WTC11 (cell line): ENCODE measurements around the gene ATXN7. TPM values are rescaled to one million over a fixed set of nuclear protein-coding genes. Genes with fewer than 3 reads are reported as not detected.

Experiments used
- ATAC-seq: fragments of 200-7000 bp; cut with Tn5 transposase; 2 replicates; pipeline ENCODE4 v1.10.0; 2021; ENCODE audit warnings: mild to moderate bottlenecking, moderate library complexity
- CTCF ChIA-PET: fragments of 300-600 bp; sonication (Branson Sonifier 250); formaldehyde crosslinking; loops from one replicate; lab custom pipeline; 2021; ENCODE audit warnings: antibody characterized with exemption; lab: Charles Lee
- POLR2A ChIA-PET: fragments of 350-600 bp; sonication (Branson Sonifier 250); formaldehyde crosslinking; loops from one replicate; lab custom pipeline; 2021; ENCODE audit warnings: antibody characterized with exemption; lab: Charles Lee
- DNase-seq: peaks from one replicate; pipeline ENCODE4 v3.0.0; 2021; ENCODE audit warnings: low spot score
- H3K27ac Mint-ChIP-seq: 2 replicates; pipeline ENCODE4 v1.8.0; 2021; ENCODE audit warnings: mixed read lengths
- H3K27me3 Mint-ChIP-seq: 2 replicates; pipeline ENCODE4 v1.8.0; 2021; ENCODE audit warnings: low read depth, mild to moderate bottlenecking, moderate library complexity, mixed read lengths
- H3K36me3 Mint-ChIP-seq: 2 replicates; pipeline ENCODE4 v1.8.0; 2021; ENCODE audit warnings: mixed read lengths
- H3K4me1 Mint-ChIP-seq: 2 replicates; pipeline ENCODE4 v1.8.0; 2022; ENCODE audit warnings: mixed read lengths
- H3K4me3 Mint-ChIP-seq: 2 replicates; pipeline ENCODE4 v1.8.0; 2021; ENCODE audit warnings: mild to moderate bottlenecking, moderate library complexity, mixed read lengths
- H3K9me3 Mint-ChIP-seq: 2 replicates; pipeline ENCODE4 v1.8.0; 2021; ENCODE audit warnings: mixed read lengths
- ATF1 ChIP-seq: sonication (generic); formaldehyde crosslinking; IDR thresholded peaks from 2 replicates; pipeline ENCODE4 v1.8.1; 2023; ENCODE audit warnings: mild to moderate bottlenecking, moderate library complexity, missing genetic modification reagents
- CREM ChIP-seq: sonication (generic); formaldehyde crosslinking; IDR thresholded peaks from 2 replicates; pipeline ENCODE4 v1.8.1; 2022; ENCODE audit warnings: mild to moderate bottlenecking, missing genetic modification reagents, moderate library complexity
- ESRRA ChIP-seq: sonication (generic); formaldehyde crosslinking; IDR thresholded peaks from 2 replicates; pipeline ENCODE4 v1.8.1; 2022; ENCODE audit warnings: mild to moderate bottlenecking, missing genetic modification reagents, borderline replicate concordance
- FOXJ3 ChIP-seq: sonication (generic); formaldehyde crosslinking; IDR thresholded peaks from 2 replicates; pipeline ENCODE4 v1.9.0; 2021; ENCODE audit warnings: missing genetic modification reagents, mild to moderate bottlenecking, borderline replicate concordance
- FOXK1 ChIP-seq: sonication (generic); formaldehyde crosslinking; IDR thresholded peaks from 2 replicates; pipeline ENCODE4 v1.8.0; 2022; ENCODE audit warnings: mild to moderate bottlenecking, moderate library complexity, missing genetic modification reagents
- HMGA2 ChIP-seq: fragments of 250-450 bp; sonication (Bioruptor Pico); IDR thresholded peaks from 2 replicates; pipeline ENCODE4 v1.4.0; 2021; ENCODE audit warnings: mild to moderate bottlenecking, moderate library complexity
- NFATC4 ChIP-seq: fragments of 250-450 bp; sonication (Bioruptor Pico); IDR thresholded peaks from 2 replicates; pipeline ENCODE4 v1.9.0; 2021; ENCODE audit warnings: mild to moderate bottlenecking
- ZNF138 ChIP-seq: sonication (generic); formaldehyde crosslinking; conservative IDR thresholded peaks from 2 replicates; pipeline ENCODE4 v1.8.1; 2022; ENCODE audit warnings: mild to moderate bottlenecking, moderate library complexity, missing genetic modification reagents
- ZNF671 ChIP-seq: fragments of 250-450 bp; sonication (Bioruptor Pico); IDR thresholded peaks from 2 replicates; pipeline ENCODE4 v1.8.0; 2021; ENCODE audit warnings: mild to moderate bottlenecking
- total RNA-seq: library from RNA; stranded (reverse); gene quantifications from 3 replicates; pipeline ENCODE4 v1.2.3, GENCODE V29; 2021
- TF ChIP-seq, protein P1 (sequence below): sonication (generic); formaldehyde crosslinking; IDR thresholded peaks from 2 replicates; pipeline ENCODE4 v1.8.1; 2023; ENCODE audit warnings: mild to moderate bottlenecking, missing genetic modification reagents
- TF ChIP-seq, protein P2 (sequence below): sonication (generic); formaldehyde crosslinking; IDR thresholded peaks from 2 replicates; pipeline ENCODE4 v1.8.0; 2022; ENCODE audit warnings: missing genetic modification reagents
- TF ChIP-seq, protein P3 (sequence below): sonication (generic); formaldehyde crosslinking; IDR thresholded peaks from 2 replicates; pipeline ENCODE4 v1.8.1; 2022; ENCODE audit warnings: missing genetic modification reagents, borderline replicate concordance
- TF ChIP-seq, protein P4 (sequence below): sonication (generic); formaldehyde crosslinking; IDR thresholded peaks from 2 replicates; pipeline ENCODE4 v1.8.0; 2023; ENCODE audit warnings: missing genetic modification reagents
- TF ChIP-seq, protein P5 (sequence below): sonication (generic); formaldehyde crosslinking; conservative IDR thresholded peaks from 2 replicates; pipeline ENCODE4 v1.8.1; 2023; ENCODE audit warnings: mild to moderate bottlenecking, low read depth, missing genetic modification reagents, moderate library complexity

The ATXN7 gene
- total RNA-seq, 1 experiment from 2014 or later: 11.7 TPM

DNA sequence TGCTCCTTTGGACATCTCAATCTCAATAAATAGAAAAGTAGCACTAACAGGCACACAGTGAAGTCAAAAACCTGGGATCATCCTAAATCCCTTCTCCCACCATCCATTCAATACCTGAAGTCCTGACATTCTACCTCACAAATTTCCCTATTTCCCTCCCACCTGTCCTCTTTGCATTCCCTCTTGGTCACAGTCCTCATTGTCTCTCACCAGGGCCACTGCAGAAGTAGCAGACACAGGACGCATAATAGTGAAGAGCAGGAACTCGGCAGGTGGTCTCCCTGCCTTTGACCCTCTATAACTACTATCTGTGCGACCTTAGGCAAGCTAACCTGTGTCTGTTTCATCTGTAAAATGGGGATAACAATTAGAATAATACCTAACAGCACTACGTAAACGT lies 2.4 kb upstream of the ATXN7 start:
- peaks cover under 1% of the 10 kb centered on the region; the same call in 1 of the 2 replicates for H3K36me3 Mint-ChIP-seq
- H3K4me1 Mint-ChIP-seq: peaks cover 63% of the 10 kb centered on the region
- ATAC-seq (peak; percentile 5; the same call in 1 of the 2 replicates), DNase-seq (no peak)
- no peak for TF ChIP-seq HMGA2 (CRISPR knock-in tag)
- no peak for TF ChIP-seq ZNF671 (CRISPR knock-in tag)
- TF ChIP-seq, protein P1, sequence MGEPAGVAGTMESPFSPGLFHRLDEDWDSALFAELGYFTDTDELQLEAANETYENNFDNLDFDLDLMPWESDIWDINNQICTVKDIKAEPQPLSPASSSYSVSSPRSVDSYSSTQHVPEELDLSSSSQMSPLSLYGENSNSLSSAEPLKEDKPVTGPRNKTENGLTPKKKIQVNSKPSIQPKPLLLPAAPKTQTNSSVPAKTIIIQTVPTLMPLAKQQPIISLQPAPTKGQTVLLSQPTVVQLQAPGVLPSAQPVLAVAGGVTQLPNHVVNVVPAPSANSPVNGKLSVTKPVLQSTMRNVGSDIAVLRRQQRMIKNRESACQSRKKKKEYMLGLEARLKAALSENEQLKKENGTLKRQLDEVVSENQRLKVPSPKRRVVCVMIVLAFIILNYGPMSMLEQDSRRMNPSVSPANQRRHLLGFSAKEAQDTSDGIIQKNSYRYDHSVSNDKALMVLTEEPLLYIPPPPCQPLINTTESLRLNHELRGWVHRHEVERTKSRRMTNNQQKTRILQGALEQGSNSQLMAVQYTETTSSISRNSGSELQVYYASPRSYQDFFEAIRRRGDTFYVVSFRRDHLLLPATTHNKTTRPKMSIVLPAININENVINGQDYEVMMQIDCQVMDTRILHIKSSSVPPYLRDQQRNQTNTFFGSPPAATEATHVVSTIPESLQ (CRISPR knock-in tag): no peak
- TF ChIP-seq FOXK1 (CRISPR knock-in tag): 0 out of 2 replicates have a peak, but pooled peaks have one; percentile 19
- TF ChIP-seq ESRRA (CRISPR knock-in tag): no peak
- TF ChIP-seq, protein P2, sequence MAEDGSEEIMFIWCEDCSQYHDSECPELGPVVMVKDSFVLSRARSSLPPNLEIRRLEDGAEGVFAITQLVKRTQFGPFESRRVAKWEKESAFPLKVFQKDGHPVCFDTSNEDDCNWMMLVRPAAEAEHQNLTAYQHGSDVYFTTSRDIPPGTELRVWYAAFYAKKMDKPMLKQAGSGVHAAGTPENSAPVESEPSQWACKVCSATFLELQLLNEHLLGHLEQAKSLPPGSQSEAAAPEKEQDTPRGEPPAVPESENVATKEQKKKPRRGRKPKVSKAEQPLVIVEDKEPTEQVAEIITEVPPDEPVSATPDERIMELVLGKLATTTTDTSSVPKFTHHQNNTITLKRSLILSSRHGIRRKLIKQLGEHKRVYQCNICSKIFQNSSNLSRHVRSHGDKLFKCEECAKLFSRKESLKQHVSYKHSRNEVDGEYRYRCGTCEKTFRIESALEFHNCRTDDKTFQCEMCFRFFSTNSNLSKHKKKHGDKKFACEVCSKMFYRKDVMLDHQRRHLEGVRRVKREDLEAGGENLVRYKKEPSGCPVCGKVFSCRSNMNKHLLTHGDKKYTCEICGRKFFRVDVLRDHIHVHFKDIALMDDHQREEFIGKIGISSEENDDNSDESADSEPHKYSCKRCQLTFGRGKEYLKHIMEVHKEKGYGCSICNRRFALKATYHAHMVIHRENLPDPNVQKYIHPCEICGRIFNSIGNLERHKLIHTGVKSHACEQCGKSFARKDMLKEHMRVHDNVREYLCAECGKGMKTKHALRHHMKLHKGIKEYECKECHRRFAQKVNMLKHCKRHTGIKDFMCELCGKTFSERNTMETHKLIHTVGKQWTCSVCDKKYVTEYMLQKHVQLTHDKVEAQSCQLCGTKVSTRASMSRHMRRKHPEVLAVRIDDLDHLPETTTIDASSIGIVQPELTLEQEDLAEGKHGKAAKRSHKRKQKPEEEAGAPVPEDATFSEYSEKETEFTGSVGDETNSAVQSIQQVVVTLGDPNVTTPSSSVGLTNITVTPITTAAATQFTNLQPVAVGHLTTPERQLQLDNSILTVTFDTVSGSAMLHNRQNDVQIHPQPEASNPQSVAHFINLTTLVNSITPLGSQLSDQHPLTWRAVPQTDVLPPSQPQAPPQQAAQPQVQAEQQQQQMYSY (CRISPR knock-in tag): no peak
- TF ChIP-seq CREM: no peak
- TF ChIP-seq, protein P3, sequence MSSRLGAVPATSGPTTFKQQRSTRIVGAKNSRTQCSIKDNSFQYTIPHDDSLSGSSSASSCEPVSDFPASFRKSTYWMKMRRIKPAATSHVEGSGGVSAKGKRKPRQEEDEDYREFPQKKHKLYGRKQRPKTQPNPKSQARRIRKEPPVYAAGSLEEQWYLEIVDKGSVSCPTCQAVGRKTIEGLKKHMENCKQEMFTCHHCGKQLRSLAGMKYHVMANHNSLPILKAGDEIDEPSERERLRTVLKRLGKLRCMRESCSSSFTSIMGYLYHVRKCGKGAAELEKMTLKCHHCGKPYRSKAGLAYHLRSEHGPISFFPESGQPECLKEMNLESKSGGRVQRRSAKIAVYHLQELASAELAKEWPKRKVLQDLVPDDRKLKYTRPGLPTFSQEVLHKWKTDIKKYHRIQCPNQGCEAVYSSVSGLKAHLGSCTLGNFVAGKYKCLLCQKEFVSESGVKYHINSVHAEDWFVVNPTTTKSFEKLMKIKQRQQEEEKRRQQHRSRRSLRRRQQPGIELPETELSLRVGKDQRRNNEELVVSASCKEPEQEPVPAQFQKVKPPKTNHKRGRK (CRISPR knock-in tag): no peak
- no peaks in the 10 kb centered on the region for H3K9me3 Mint-ChIP-seq
- H3K27ac Mint-ChIP-seq: 0 out of 2 replicates have a peak overlapping the region, but pooled peaks have one; percentile 2
- POLR2A ChIA-PET: no interaction called here
- H3K27me3 Mint-ChIP-seq: no peaks in the 10 kb centered on the region
- H3K4me3 Mint-ChIP-seq: peak overlapping the region; percentile 10; the same call in 1 of the 2 replicates
- CTCF ChIA-PET: no interaction called here

DNA sequence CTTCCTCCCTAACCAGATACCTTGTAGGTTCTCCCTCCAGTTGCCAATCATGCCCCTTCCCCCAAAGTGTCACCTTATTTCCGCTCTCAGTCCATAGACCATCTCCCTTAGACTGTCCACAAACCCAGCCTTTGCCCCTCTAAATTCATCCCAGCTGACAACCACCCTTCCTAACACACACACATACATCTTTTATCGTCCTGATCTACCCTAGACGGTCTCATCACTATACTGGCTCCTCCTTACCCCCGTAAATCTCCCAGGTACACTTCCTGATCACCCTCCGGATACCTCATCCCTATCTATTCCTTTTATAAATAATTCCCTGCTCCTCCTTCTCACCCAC lies 890 bp upstream of the ATXN7 start:
- H3K4me3 Mint-ChIP-seq: peak overlapping the region; percentile 87
- DNase-seq: no peak
- ATAC-seq: peak; percentile 11
- H3K27me3 Mint-ChIP-seq: no peaks in the 10 kb centered on the region
- H3K4me1 Mint-ChIP-seq: peaks cover 51% of the 10 kb centered on the region
- ChIA-PET CTCF (interaction anchor here (0.5 kb wide), 1 partner anchor 67 kb away, joined by 3 read pairs; no protein-coding TSS in a partner anchor), POLR2A (interaction anchor here (0.9 kb wide), 1 partner anchor 14 kb away, joined by 3 read pairs; no protein-coding TSS in a partner anchor)
- H3K27ac Mint-ChIP-seq: peak overlapping the region; percentile 20
- peaks cover 4% of the 10 kb centered on the region; the same call in 1 of the 2 replicates for H3K36me3 Mint-ChIP-seq
- H3K9me3 Mint-ChIP-seq: no peaks in the 10 kb centered on the region
- TF ChIP-seq, protein P4, sequence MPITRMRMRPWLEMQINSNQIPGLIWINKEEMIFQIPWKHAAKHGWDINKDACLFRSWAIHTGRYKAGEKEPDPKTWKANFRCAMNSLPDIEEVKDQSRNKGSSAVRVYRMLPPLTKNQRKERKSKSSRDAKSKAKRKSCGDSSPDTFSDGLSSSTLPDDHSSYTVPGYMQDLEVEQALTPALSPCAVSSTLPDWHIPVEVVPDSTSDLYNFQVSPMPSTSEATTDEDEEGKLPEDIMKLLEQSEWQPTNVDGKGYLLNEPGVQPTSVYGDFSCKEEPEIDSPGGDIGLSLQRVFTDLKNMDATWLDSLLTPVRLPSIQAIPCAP (CRISPR knock-in tag): no peak
- TF ChIP-seq ZNF138 (CRISPR knock-in tag): no peak
- TF ChIP-seq ATF1 (CRISPR knock-in tag): no peak
- TF ChIP-seq NFATC4 (CRISPR knock-in tag): no peak
- TF ChIP-seq, protein P2 (CRISPR knock-in tag): no peak
- TF ChIP-seq, protein P3 (CRISPR knock-in tag): no peak
- TF ChIP-seq, protein P5, sequence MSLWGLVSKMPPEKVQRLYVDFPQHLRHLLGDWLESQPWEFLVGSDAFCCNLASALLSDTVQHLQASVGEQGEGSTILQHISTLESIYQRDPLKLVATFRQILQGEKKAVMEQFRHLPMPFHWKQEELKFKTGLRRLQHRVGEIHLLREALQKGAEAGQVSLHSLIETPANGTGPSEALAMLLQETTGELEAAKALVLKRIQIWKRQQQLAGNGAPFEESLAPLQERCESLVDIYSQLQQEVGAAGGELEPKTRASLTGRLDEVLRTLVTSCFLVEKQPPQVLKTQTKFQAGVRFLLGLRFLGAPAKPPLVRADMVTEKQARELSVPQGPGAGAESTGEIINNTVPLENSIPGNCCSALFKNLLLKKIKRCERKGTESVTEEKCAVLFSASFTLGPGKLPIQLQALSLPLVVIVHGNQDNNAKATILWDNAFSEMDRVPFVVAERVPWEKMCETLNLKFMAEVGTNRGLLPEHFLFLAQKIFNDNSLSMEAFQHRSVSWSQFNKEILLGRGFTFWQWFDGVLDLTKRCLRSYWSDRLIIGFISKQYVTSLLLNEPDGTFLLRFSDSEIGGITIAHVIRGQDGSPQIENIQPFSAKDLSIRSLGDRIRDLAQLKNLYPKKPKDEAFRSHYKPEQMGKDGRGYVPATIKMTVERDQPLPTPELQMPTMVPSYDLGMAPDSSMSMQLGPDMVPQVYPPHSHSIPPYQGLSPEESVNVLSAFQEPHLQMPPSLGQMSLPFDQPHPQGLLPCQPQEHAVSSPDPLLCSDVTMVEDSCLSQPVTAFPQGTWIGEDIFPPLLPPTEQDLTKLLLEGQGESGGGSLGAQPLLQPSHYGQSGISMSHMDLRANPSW (CRISPR knock-in tag): no peak
- no peak for TF ChIP-seq FOXJ3 (CRISPR knock-in tag)
